GM19452 (cell line): ENCODE measurements around the gene PDE5A.

Experiments used
- ATAC-seq: cut with Tn5 transposase; IDR thresholded peaks from one replicate; pipeline ENCODE4 v1.9.1; 2021; ENCODE audit not compliant: unreplicated experiment

PDE5A gene

DNA sequence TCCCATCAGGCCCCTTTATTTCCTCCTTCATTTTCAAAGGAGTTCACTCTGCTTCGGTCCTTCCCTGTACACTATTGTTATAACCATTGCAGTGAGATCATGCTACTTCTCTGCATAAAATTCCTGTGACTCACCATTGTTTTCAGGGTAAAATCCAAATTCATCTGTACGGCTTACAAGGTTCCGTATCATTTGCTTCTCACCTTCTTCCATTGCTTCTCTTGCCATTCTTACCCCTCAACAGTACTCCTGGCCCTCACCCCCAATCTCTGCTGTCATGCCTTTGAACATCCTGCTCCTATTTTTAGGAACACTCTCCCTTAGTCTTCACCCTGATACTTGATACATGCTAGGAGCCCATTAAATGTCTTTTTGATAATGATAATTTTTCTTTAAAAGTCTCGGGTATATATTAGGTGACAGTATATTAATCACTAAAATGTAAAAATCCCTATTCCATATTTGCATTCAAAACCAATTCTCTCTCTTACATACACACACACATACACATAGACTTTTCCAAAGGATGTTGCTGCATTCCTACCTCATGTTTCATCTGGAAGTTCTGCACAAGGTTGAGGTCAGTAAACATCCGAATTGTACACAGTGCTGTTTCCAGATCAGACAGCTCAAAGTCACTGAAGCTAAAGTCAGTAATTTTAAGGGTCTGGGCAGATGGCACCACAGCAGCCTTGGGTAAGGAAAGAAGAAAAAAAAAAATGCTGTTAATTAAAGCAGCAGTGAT is 103.4 kb downstream of the PDE5A start:
- ATAC-seq, result no peak

DNA sequence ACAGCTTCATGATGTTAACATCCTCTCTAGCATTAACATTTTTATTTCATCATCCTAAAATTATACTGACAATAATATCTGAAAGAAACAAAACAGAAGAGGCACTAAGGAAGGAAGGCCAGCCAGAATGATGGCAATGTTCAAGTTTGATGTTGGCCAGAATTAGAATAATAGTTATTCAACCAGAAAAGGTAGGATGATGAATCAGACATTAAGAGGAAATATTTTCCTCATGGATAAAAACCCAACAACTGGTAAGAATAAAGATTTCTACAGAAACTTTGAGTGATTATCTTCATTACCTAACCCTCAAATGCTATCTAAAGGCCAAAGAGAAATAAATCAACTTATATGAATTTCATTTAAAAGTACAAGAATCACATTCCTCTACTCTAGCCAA is 105.2 kb downstream of the PDE5A start:
- ATAC-seq, result no peak

DNA sequence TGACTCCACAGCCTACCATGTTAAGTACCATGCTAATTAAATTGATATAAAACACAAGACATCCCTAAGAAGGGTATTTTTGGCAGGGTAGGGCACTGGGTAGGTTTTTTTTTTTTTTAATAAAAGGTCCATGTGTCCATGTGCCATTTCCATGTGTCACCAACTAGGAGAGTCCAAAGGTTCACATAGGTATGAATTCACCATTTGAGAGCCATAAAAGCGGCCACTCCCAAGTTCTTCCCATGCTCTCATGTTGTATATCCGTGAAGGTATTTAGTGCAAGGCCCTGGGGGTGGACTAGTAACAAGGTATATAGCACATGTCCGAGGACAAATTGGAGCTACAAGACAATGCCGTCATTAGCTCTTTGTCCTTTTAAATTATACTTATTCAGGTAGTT is 107.3 kb downstream of the PDE5A start:
- ATAC-seq, result no peak

DNA sequence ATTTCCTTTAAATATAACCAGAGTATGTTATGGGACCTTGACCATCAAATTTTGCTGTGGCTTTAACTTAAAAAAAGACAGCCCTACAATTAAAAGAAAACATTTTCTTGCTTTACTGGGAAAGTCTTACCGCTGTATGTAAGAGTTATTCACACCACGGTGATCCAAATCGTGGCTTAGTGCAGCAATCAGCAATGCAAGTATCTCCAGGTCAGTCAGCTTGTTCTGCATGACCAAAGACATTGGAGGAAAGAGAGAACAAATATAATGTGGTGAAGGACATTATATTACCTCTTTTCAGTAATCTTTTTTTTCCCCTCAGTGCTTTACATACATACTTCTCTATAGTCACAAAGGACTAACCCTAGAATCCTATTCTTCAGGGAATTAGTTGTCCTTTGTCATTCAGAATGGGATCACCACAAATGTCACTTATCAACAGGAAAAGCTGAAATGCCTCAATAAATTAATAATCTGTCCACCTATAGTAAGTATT is 109.6 kb downstream of the PDE5A start:
- no peak for ATAC-seq

DNA sequence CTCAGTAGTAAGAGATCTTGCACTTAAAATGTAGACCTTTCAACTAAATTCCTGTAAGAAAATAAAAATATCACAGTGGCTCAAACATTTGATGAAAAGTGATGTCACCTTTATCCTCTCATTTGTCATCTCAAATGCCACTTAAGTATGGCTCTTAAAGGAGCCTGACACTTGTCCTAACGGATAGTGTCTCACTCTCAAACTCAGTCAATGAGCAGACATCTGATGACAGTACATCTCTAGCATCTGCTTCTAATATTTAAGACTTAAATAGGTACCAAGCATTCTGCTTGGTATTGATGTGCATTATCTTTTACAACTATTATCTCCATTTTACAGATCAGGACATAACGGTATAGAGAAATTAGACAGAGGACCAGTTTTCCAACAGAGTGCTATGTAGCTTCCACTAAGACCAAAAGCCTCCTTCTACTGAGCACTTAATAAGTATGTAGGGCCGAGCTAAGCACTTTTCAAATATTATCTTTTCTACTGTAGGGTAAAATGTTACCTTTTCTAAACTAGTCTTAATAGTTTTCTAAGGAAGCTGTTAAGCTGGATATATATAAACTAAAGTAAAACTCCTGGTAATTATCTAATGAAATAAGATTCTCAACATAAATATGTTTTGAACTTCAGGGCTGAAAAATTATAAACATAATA is 110.2 kb downstream of the PDE5A start:
- no peak for ATAC-seq

DNA sequence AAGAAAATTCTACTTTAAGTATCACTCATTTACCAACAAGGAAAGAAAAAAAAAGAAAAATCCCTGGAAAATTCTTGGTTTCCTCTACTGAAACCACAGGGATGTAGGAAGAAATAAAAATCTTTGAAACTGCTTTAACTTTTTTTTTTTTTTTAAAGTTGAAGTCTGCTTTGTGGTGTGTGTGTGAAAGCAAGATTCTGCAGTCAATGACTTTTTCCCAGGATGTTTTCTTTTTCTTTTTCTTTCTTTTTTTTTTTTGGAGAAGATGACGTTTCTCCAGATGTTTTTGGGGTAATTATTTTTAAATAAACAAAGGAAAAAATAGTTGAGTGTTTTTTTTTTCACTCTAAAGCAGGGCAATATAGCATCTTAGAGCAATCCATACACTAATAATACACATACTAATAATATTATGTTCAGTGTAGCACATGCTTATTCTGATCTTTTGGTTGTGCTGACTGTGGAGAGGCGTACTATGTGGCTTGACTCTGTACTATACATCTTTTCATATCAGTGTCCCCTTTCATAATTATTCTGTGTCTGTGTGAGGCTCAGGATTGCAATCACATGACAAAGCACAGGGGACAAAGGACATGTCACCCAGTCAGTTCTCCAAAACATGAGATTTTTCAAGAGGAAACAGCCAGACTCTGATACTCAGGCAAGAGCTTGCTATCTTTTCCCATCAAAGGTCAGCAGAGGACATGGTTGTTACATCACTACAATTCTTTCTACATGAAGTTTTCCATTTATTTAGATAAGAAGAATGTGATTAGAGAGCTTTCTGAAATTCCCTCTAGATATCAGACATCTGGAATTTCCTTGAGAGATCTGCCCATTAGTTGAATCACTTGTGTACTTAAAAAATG is 111.0 kb downstream of the PDE5A start:
- no peak for ATAC-seq

DNA sequence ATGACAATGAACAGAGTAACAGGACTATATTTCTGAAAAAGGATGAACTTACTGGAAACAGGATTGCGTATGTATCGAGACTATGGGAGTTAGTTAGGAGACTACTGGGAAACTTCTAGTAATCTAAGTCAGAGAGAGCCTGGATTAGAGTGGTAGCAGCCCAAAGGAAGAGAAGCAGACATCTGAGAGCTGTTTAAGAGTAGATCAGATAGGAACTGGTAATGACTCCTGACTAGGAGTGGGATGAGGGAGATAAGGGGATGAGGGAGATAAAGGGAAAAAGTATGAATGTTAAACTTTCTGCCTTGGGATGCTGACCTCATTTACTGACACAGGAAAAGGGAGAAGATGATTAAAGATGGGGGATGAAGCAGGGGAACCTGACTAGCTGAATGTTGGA is 116.2 kb downstream of the PDE5A start:
- no peak for ATAC-seq

DNA sequence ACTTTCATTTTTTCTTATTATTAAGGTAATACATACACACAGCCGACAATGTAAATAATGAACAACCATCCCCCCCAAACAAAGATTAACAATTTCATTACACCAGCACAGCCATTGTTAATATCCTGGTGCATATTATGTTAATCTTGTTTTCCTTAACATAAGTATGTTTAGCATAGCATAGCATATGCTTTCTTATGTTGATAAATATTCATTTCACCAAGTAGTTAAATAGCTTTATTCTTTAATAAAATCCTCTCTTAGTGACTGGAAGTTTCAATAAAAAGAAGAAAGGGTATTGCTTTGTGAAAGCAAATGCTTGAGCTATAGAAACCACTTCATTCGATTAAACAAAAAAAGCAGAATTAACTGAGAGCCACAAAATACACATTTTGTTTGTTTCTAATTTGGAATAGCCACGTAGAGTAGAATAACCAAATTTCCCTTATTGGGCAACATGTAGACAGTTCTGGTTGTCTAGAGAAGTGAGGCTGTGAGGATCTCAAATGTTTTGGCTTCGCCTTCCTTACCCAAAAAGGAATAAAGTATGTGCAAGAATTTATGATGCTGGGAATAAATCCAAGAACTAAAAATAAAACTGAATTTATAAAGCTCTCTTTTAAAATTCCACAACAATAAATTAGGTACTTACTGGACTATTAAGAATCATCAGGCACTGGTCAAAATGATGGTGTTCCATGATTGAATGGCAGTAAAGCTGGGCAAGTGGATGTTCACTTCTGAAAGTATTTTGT is 118.0 kb downstream of the PDE5A start:
- no peak for ATAC-seq

DNA sequence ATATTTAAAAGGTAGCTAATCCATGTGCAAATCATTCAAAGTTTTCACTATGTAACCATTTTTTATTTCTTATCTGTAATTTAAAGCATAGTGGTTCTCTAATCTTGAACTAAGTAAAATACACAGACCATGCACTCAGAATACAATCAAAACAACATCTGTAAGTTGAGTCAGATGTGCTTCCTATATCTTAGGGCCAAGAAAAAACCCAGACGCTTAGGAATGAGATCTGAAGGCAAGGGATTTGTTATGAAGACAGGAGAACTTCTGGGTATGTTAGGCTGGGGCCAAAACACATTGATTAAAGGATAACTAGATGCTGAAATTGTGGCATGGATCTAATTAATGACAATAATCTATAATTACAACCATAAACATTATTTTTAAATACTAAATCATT is 120.3 kb downstream of the PDE5A start:
- no peak for ATAC-seq

DNA sequence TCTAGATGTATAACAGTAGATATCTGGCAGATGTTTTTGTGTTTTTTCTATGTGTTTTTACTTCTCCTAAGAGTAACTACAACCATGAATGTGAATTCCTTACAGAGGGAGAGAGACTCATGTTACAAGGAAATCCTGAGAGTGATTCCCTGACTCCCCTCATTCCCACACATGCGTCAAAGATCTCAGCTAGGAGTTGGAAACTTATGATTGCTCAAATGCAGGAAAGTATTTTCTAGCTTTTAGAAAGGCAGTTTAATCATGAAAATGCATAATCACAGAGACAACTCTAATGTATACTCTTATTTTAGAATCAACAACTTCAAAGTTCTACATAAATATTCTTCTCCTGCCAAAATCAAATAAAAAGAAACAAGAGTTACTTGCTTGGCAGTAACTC is 121.8 kb downstream of the PDE5A start:
- ATAC-seq, result no peak

DNA sequence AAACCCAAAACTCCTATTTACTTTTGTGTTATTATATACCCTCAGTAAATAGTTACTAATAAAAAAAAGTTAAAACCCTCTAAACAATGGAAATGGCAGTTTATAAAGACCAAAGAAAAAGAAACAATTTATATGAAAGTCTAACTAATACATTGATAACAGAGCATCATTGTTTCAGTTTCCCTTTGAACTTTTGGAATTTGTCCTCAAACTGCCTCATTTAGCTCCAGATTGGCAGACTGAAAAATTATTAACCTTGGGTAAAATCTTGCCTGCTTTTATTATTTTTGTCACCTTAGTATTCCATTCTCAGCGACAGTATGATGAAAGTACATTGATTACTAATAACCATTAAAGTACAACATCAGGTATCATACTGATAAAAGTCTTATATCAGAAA is 124.0 kb downstream of the PDE5A start:
- ATAC-seq, result no peak

DNA sequence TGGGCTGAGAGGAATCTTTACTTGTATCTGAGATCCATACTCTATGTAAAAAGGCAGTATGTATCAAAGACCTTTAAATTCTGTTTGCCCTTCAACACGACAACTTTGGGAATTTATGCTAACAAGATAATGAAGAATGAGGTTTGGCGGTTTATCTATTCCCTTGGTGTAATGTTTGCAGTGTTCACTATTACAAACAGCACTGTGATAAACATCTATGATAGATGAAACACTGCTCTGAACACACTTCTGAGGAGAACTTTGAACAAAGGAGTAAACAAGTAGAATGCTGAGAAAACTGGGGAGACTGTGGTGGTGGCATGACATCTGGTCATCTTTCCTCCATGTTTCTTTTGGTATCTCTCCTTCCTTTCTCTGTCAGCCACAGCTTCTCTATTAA is 126.9 kb downstream of the PDE5A start:
- ATAC-seq, result no peak

DNA sequence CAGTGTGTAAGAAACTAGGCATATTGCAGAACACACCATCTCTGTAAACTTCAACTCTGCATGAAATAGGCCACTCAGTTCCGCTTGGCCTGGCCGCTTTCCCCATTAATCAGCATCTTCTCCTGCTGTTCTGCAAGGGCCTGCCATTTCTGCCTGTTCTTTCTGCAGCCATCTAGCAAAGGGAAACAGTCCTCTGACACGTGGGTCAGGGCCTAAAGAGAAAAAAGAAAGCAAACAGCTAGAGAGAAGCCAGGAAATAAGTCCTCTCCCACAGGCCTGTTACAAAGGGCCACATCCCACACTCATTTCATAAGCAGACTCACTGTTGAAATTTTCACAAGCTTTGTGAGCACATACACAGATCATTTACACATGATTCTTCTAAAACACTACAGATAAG is 130.1 kb downstream of the PDE5A start:
- ATAC-seq, result no peak

DNA sequence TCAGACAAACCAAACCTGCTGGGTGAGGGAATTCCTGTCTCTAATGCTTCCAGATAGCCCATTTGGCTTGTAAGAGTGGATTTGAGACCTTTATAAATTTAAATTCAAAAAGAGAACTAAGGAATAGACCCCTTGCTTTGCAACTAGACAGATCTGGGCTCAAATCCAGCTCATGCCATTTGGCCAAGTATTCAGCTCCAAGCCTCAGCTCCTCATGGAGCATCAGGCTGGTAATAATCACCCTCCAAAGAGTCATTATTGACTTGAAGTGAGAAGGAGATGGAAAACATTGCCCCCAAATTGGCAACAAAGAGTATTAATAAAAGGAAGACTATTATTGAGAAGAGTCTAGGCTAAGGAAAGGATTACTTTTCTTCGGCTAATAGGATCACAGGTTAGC is 134.7 kb downstream of the PDE5A start:
- ATAC-seq, result no peak

DNA sequence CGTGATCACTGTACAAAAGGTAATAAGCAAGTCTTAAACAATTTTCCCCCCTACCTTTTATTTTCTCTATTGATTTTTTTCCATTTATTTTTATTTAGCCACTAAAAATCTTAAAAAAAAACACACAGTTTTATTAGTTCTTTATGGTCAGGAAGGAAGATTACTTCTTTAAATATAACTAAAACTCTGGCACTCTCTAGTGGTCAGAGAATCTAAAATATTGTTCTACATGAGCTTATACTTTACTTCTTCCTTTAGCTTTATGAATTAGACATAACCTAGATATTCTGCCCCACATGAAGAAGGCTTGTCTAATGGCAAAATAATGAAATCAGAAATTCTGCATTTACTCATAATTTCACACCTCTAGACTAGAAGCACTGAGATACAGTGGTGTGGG is 135.2 kb downstream of the PDE5A start:
- ATAC-seq, result no peak

DNA sequence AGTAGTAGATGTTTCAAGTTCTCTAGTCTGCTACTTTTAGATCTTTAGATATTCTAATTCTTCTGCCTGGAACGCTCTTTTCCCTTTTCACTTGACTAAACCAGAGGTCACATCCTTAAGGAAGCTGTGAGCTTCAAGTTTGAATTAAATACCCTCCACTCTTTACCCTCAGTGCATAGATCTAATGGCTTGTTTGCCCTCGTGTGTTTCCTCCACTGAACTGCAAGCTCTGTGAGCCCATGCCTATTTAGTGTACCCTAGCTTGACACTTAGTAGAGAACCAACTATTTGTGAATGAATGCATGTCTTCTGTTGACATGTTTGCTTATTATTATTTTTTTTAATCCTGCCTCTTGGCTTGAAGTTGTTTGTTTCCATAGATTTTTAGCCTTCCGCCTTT is 138.3 kb downstream of the PDE5A start:
- ATAC-seq, result no peak

DNA sequence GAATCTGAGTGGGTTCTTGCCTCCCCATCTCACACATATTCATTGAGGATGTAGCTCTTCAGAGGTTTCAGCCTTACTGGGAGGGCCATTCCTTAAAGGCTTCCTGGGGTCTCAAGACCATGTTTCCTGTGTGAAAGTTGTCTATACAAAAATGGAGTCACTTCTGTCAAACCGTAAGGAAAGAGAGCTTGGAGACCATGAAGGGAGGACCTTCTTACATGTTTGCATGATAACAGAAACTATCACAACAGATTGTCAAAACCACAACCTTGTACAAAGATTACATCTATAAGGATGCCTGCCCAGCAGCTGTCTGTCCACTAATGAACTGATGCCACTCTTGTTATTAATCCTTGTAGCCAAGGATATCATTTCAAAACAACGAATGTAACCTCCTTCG is 139.3 kb downstream of the PDE5A start:
- ATAC-seq, result no peak

DNA sequence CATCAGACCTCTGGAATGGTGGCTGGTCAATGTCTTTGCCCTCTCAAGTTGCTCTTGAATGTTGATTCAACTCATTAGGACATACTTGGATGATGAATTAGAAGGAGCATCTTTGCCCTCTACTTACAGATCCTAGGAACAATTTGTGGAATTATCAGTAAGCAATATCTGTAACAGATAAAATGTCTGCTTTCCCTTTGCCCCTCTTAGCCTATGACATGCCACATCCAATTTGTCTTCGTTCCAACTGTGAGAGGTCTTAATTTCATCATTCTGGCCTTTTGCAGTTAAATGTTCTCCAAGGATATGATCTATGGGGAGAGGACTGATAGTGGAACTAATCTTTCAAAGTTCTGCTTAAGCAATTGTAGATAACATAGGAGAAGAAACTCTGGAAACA is 148.3 kb downstream of the PDE5A start:
- ATAC-seq, result no peak

DNA sequence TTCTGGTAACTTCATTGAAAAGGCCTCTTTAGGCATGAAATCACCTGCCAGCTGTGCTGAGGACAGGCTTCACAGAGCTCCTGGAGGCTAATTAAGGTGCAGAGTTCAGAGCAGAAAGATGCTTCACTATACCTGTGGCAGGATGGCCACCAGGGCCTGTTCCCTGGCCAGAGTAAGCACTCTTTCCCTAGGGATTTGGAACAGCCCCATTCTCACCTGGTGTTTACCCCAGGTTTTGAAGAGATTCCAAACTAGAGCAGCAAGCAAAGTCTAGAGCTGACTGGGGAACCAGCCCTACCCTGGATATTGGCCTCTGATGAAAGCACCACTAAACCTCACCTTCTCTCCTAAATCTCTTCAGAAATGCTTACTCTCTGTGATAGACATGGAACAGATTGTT is 148.8 kb downstream of the PDE5A start:
- ATAC-seq, result no peak

DNA sequence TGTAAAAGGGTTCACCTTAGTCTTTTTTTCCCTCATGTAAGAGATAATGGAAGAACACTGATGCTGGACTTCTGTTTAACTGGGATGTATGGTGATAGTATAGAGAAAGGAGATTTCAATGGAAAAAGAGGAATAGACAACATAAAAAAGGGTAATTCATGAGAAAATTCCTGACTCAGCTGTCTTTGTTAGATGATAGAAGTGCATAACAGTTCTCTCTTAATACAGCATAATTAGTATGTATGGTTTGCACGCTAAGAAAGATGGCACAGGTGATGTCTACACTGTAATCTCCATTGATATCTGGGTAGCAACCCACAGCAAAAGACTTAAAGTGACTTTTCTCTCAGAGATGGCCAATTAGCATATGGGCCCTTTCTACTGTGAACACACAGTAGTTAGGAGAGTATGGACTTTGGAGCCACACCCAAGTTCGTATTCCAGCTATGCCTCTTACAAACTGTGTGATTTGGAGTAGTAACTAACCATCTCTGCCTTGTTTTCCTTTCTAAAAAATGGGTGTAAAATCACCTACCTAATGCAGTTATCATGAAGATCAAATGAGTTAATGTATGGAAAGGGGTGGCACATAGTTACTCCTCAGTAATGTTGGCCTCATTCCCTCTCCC is 149.3 kb downstream of the PDE5A start:
- ATAC-seq, result no peak
